HEK293 (cell line): ENCODE results near the gene HIGD1A.

Source experiments
- CTCF ChIA-PET: fragments of 350-600 bp; formaldehyde crosslinking; extraction: SDS; loops from one replicate; lab custom pipeline; 2021; ENCODE audit warnings: antibody characterized with exemption; lab: Yijun Ruan, JAX
- POLR2A ChIA-PET: fragments of 300-600 bp; formaldehyde crosslinking; extraction: SDS; loops from one replicate; lab custom pipeline; 2020; ENCODE audit warnings: antibody characterized with exemption, inconsistent platforms; lab: Yijun Ruan, JAX
- H3K27ac ChIP-seq: fragments of 200-500 bp; sonication (Bioruptor generic); 2 replicates; pipeline ENCODE4 v1.5.1; 2014; ENCODE audit warnings: low read depth, low read length, control low read depth, inconsistent platforms; ENCODE audit errors: extremely low read depth
- H3K36me3 ChIP-seq, 2 experiments: fragments of 200-500 bp in 1 of 2; sonication (Bioruptor generic) in 1 of 2; 1 replicate in 1 of 2; 2 replicates in 1 of 2; pipeline ENCODE4 v1.5.1; 2014 to 2017; ENCODE audit warnings: inconsistent platforms in 2 of 2, low read length in 2 of 2; ENCODE audit not compliant: control insufficient read depth in 2 of 2, insufficient read depth in 1 of 2
- H3K4me1 ChIP-seq: fragments of 200-500 bp; sonication (Bioruptor generic); 2 replicates; pipeline ENCODE4 v1.5.1; 2014; ENCODE audit warnings: mild to moderate bottlenecking, low read length, inconsistent platforms; ENCODE audit not compliant: control insufficient read depth, insufficient read depth
- H3K4me3 ChIP-seq: 2 replicates; pipeline ENCODE4 v1.5.1; 2011; ENCODE audit warnings: low read depth, mild to moderate bottlenecking, control low read depth, low read length, moderate library complexity
- H3K9me3 ChIP-seq: fragments of 200-500 bp; sonication (Bioruptor generic); 2 replicates; pipeline ENCODE4 v1.5.1; 2014; ENCODE audit warnings: low read depth, low read length, inconsistent platforms; ENCODE audit not compliant: control insufficient read depth, insufficient read depth
- BCL11A ChIP-seq: fragments of 450-650 bp; formaldehyde crosslinking; IDR thresholded peaks from 2 replicates; pipeline ENCODE4 v1.5.1; 2016; ENCODE audit warnings: low read depth, missing biosample characterization, missing genetic modification characterization
- GLIS1 ChIP-seq: fragments of 450-650 bp; formaldehyde crosslinking; IDR thresholded peaks from 2 replicates; pipeline ENCODE4 v1.5.1; 2016; ENCODE audit warnings: missing biosample characterization, missing genetic modification characterization
- KLF16 ChIP-seq: fragments of 450-650 bp; formaldehyde crosslinking; IDR thresholded peaks from 2 replicates; pipeline ENCODE4 v1.5.1; 2017; ENCODE audit warnings: missing biosample characterization, missing genetic modification characterization
- KLF17 ChIP-seq: fragments of 450-650 bp; formaldehyde crosslinking; IDR thresholded peaks from 2 replicates; pipeline ENCODE4 v1.5.1; 2016; ENCODE audit warnings: missing biosample characterization, missing genetic modification characterization
- PRDM1 ChIP-seq: fragments of 450-650 bp; formaldehyde crosslinking; IDR thresholded peaks from 2 replicates; pipeline ENCODE4; 2016; ENCODE audit warnings: missing biosample characterization, missing genetic modification characterization
- SETDB1 ChIP-seq: IDR thresholded peaks from one replicate; pipeline ENCODE4 v1.6.1; 2017; ENCODE audit warnings: mild to moderate bottlenecking, low read length, moderate library complexity, mixed read lengths; ENCODE audit not compliant: insufficient read length
- TSHZ1 ChIP-seq: fragments of 450-650 bp; formaldehyde crosslinking; IDR thresholded peaks from 2 replicates; pipeline ENCODE4 v1.5.1; 2016; ENCODE audit warnings: missing biosample characterization, missing genetic modification characterization, borderline replicate concordance
- ZBTB20 ChIP-seq: fragments of 450-650 bp; formaldehyde crosslinking; IDR thresholded peaks from 2 replicates; pipeline ENCODE4 v1.5.1; 2016; ENCODE audit warnings: missing biosample characterization, missing genetic modification characterization
- ZNF121 ChIP-seq: fragments of 450-650 bp; formaldehyde crosslinking; IDR thresholded peaks from 2 replicates; pipeline ENCODE4 v1.5.1; 2016; ENCODE audit warnings: missing biosample characterization, missing genetic modification characterization
- ZNF133 ChIP-seq: fragments of 450-650 bp; formaldehyde crosslinking; IDR thresholded peaks from 2 replicates; pipeline ENCODE4 v1.5.1; 2016; ENCODE audit warnings: missing biosample characterization, missing genetic modification characterization
- ZNF138 ChIP-seq: fragments of 450-650 bp; formaldehyde crosslinking; IDR thresholded peaks from 2 replicates; pipeline ENCODE4 v1.5.1; 2016; ENCODE audit warnings: missing biosample characterization, missing genetic modification characterization, borderline replicate concordance
- ZNF146 ChIP-seq: fragments of 450-650 bp; formaldehyde crosslinking; IDR thresholded peaks from 2 replicates; pipeline ENCODE4 v1.5.1; 2016; ENCODE audit warnings: missing biosample characterization, missing genetic modification characterization
- ZNF175 ChIP-seq: fragments of 450-650 bp; formaldehyde crosslinking; IDR thresholded peaks from 2 replicates; pipeline ENCODE4 v1.5.1; 2016; ENCODE audit warnings: missing biosample characterization, missing genetic modification characterization
- ZNF184 ChIP-seq: fragments of 450-650 bp; IDR thresholded peaks from 2 replicates; pipeline ENCODE4 v1.5.1; 2018; ENCODE audit warnings: missing biosample characterization, mild to moderate bottlenecking, missing genetic modification characterization
- ZNF202 ChIP-seq: fragments of 450-650 bp; formaldehyde crosslinking; IDR thresholded peaks from 2 replicates; pipeline ENCODE4 v1.5.1; 2016; ENCODE audit warnings: missing biosample characterization, missing genetic modification characterization, borderline replicate concordance
- ZNF529 ChIP-seq: fragments of 450-650 bp; formaldehyde crosslinking; IDR thresholded peaks from 2 replicates; pipeline ENCODE4 v1.5.1; 2017; ENCODE audit warnings: missing genetic modification characterization, missing biosample characterization; ENCODE audit not compliant: insufficient replicate concordance
- ZNF610 ChIP-seq: fragments of 450-650 bp; formaldehyde crosslinking; IDR thresholded peaks from 2 replicates; pipeline ENCODE4 v1.5.1; 2016; ENCODE audit warnings: missing biosample characterization, missing genetic modification characterization, borderline replicate concordance
- ZNF664 ChIP-seq: fragments of 450-650 bp; formaldehyde crosslinking; IDR thresholded peaks from 2 replicates; pipeline ENCODE4 v1.5.1; 2016; ENCODE audit warnings: missing biosample characterization, missing genetic modification characterization
- ZNF677 ChIP-seq: fragments of 450-650 bp; IDR thresholded peaks from 2 replicates; pipeline ENCODE4 v1.5.0; 2018; ENCODE audit warnings: missing biosample characterization, mild to moderate bottlenecking, missing genetic modification characterization, moderate library complexity
- ZNF792 ChIP-seq: fragments of 450-650 bp; formaldehyde crosslinking; IDR thresholded peaks from 2 replicates; pipeline ENCODE4 v1.5.1; 2016; ENCODE audit warnings: missing biosample characterization, missing genetic modification characterization
- TF ChIP-seq, protein P1 (sequence below): fragments of 450-650 bp; formaldehyde crosslinking; IDR thresholded peaks from 2 replicates; pipeline ENCODE4 v1.5.1; 2016; ENCODE audit warnings: missing biosample characterization, missing genetic modification characterization

Gene HIGD1A

DNA sequence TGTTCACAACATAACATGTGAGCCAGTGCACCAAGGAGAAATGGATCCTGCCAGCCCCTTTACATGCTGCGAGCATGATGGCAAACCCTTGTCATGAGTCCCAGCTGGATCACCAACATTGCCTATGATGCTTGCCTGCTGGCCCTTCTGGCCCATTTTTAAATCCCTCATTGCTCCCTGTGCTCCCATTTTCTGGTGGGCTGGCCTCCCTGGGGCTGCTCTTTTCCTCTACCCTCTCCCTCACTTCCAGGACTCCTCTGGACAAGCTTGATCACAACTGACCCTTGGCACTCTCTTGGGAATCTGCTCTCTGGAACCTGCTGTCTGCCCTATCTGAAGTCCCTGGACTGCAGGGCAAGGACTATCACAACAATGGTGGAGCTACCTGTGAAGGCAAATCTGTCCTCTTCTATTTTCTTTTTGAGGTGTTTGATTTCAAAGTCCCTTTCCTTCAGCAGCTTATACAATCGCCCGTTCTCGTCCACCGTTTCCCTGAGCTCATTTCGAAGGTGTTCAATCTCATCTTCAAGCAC is 47.5 kb downstream of the HIGD1A start:
- CTCF ChIA-PET = interaction anchor here (0.6 to 2.0 kb wide), 7 partner anchors 9 to 218 kb away, joined by 3 to 5 read pairs (median 4); no protein-coding TSS in a partner anchor
- no peaks in the 10 kb centered on the region for H3K36me3 ChIP-seq
- TF ChIP-seq ZNF175 (no peak), TSHZ1 (tag by site-specific recombination) (no peak), BCL11A (tag by site-specific recombination) (no peak), ZNF138 (tag by site-specific recombination) (no peak), GLIS1 (tag by site-specific recombination) (no peak), SETDB1 (no peak), ZNF202 (no peak), ZNF121 (tag by site-specific recombination) (no peak), ZNF792 (tag by site-specific recombination) (no peak), KLF17 (tag by site-specific recombination) (no peak), ZNF664 (tag by site-specific recombination) (no peak), ZBTB20 (no peak), ZNF677 (no peak), KLF16 (tag by site-specific recombination) (no peak), ZNF610 (tag by site-specific recombination) (no peak), ZNF184 (tag by site-specific recombination) (no peak), ZNF146 (no peak)
- TF ChIP-seq, protein P1, sequence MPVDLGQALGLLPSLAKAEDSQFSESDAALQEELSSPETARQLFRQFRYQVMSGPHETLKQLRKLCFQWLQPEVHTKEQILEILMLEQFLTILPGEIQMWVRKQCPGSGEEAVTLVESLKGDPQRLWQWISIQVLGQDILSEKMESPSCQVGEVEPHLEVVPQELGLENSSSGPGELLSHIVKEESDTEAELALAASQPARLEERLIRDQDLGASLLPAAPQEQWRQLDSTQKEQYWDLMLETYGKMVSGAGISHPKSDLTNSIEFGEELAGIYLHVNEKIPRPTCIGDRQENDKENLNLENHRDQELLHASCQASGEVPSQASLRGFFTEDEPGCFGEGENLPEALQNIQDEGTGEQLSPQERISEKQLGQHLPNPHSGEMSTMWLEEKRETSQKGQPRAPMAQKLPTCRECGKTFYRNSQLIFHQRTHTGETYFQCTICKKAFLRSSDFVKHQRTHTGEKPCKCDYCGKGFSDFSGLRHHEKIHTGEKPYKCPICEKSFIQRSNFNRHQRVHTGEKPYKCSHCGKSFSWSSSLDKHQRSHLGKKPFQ (tag by site-specific recombination) = no peak
- TF ChIP-seq, all 188 proteins: peak for 0
- H3K4me1 ChIP-seq = no peaks in the 10 kb centered on the region
- H3K4me3 ChIP-seq = no peak overlapping the region
- no peaks in the 10 kb centered on the region for H3K9me3 ChIP-seq
- H3K27ac ChIP-seq = no peak overlapping the region
- POLR2A ChIA-PET = no interaction called here

GRCh38 chr3:42755681-42756578 is 48.4 kb downstream of the HIGD1A start:
- H3K4me1 ChIP-seq = no peaks in the 10 kb centered on the region
- H3K36me3 ChIP-seq = no peaks in the 10 kb centered on the region
- ChIA-PET CTCF (interaction anchor here (0.6 to 2.0 kb wide), 7 partner anchors 9 to 526 kb away, joined by 3 to 5 read pairs (median 4); no protein-coding TSS in a partner anchor), POLR2A (no interaction called here)
- H3K27ac ChIP-seq = no peak overlapping the region
- H3K4me3 ChIP-seq = no peak overlapping the region
- no peaks in the 10 kb centered on the region for H3K9me3 ChIP-seq
- TF ChIP-seq ZNF529 (tag by site-specific recombination) (no peak), TSHZ1 (tag by site-specific recombination) (no peak), ZNF133 (tag by site-specific recombination) (peak; percentile 45; the same call in 1 of the 2 replicates), PRDM1 (tag by site-specific recombination) (no peak)
